ENCODE data around the gene PLA2G12A.

DNA sequence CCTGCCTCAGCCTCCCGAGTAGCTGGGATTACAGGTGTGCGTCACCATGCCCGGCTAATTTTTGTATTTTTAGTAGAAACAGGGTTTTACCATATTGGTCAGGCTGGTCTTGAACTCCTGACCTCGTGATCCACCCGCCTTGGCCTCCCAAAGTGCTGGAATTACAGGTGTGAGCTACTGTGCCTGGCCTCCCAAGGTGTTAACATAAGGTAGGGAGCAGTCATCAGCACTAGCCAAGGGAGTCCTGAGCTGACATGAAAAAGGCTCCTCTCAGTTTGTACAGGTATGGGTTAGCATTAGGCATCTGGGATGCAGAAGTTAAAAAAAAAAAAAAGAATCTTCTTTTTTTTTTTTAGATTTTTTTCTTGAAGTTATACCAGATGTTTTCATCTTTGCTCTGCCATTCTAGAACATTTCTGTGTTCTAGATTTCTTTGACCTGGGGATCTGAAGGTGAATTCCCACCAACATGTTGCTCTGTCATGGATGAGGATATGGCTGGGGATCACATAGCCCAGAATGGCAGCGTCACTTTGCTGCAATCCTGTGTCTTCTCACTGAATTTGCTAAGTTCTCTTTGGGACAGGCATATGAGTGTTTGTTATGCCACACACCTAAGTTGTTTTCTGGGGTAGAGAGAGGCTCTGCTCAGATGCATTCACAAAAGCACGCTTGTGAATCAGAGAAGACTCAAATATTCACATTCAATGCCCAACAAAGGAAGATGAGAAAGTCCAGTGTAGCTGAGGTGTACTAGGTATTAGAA lies 24.4 kb upstream of the PLA2G12A start:
- TF ChIP-seq, protein P1, sequence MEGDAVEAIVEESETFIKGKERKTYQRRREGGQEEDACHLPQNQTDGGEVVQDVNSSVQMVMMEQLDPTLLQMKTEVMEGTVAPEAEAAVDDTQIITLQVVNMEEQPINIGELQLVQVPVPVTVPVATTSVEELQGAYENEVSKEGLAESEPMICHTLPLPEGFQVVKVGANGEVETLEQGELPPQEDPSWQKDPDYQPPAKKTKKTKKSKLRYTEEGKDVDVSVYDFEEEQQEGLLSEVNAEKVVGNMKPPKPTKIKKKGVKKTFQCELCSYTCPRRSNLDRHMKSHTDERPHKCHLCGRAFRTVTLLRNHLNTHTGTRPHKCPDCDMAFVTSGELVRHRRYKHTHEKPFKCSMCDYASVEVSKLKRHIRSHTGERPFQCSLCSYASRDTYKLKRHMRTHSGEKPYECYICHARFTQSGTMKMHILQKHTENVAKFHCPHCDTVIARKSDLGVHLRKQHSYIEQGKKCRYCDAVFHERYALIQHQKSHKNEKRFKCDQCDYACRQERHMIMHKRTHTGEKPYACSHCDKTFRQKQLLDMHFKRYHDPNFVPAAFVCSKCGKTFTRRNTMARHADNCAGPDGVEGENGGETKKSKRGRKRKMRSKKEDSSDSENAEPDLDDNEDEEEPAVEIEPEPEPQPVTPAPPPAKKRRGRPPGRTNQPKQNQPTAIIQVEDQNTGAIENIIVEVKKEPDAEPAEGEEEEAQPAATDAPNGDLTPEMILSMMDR (IDR thresholded peaks at IDR 0.05) = no peak
- TF ChIP-seq POLR2AphosphoS5 (IDR thresholded peaks at IDR 0.05) (no peak), POLR2A (IDR thresholded peaks at IDR 0.05) (no peak), EP300 (IDR thresholded peaks at IDR 0.05) (no peak)

Data from gastroesophageal sphincter (tissue), 3 donors.